ENCODE data around the gene AGAP9. TPM values are rescaled to one million over a fixed set of nuclear protein-coding genes. Genes with fewer than 3 reads are reported as not detected.
"Not testable (repeated sequence)": the region's sequence is repeated elsewhere in the genome, so short reads cannot be mapped to it uniquely, and the experiment has no call there.

Gene AGAP9
- total RNA-seq, 2 experiments from 2014 or later: 4.3 to 4.9 TPM

DNA sequence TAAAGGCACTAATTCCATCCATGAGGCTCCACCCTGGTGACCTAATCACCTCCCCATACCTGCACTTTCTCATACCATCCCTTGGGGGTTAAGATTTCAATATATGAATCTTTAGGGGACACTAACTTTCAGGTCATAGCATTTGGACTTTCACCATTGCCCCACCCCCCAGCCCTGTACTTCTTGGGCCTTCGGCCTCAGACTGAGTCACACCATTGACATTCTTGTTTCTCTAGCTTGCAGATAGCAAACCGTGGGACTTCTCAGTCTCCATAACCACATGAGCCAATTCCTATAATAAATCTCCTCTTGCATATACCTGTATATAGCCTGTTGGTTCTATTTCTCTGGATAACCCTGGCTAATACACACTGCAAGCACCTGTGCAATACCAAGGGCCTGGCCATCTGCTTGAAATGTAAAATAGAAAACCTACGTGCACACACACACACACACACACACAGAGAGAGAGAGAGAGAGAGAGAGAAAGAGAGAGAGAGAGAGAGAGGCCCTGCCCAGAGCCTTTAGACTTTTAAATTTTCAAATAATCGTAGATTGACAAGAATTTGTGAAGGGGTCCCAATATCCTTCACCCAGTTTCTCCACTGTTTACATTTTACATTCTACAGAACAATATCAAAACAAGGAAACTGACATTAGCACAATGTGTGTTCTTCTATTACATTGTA is 64.8 kb downstream of the AGAP9 start:
- H3K9me3 Mint-ChIP-seq: no peaks in the 10 kb centered on the region
- POLR2A ChIA-PET: no interaction called here
- DNase-seq: no peak

DNA sequence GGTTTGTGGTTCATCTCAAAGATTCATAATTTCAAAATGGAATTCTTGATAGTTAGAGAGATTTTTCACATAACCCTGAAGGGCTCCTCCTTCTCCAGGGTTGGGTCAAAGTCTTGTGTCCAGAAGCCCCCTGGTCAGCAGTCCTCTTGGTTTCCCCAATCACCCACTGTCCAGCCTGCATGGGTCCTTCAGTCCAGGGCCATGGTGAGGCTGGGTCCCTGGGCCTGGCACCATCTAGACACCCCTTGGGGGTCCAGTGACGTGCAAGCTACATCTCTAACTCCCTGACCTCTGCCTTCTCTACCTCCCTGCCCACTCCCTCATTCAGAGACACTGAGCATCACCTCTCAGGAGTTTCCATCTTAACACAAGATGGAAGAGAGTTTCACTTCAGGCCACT is 65.6 kb downstream of the AGAP9 start:
- POLR2A ChIA-PET: no interaction called here
- Mint-ChIP-seq H3K36me3 (no peaks in the 10 kb centered on the region), H3K27ac (no peak overlapping the region), H3K9me3 (no peaks in the 10 kb centered on the region), H3K4me3 (no peak overlapping the region), H3K27me3 (peaks cover 21% of the 10 kb centered on the region), H3K4me1 (no peaks in the 10 kb centered on the region)
- DNase-seq (no peak), ATAC-seq (ENCODE audit: low read depth) (no peak)

More for the DNA sequence above, 64.8 kb downstream of the AGAP9 start:
- Mint-ChIP-seq H3K36me3 (no peaks in the 10 kb centered on the region), H3K4me3 (no peak overlapping the region), H3K4me1 (no peaks in the 10 kb centered on the region), H3K27ac (no peak overlapping the region), H3K27me3 (peaks cover 21% of the 10 kb centered on the region)
- no peak for ATAC-seq (ENCODE audit: low read depth)

DNA sequence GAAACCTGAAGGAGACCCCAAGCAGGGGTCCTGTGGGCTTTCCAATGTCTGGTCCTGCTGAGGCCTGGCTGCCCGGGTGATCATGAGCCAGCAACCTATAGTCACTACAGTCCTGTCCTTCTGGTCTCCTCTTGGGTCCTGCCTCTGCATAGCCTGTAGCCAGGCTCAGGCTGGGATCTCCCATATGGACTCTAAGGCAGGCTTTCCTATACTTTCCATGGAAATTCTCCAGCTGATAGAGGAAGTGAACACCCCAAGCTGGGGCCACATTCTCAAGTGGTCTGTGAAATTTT is 66.0 kb downstream of the AGAP9 start:
- Mint-ChIP-seq H3K27me3 (peaks cover 21% of the 10 kb centered on the region), H3K9me3 (no peaks in the 10 kb centered on the region), H3K27ac (no peak overlapping the region), H3K36me3 (no peaks in the 10 kb centered on the region), H3K4me3 (no peak overlapping the region), H3K4me1 (no peaks in the 10 kb centered on the region)
- DNase-seq (no peak), ATAC-seq (ENCODE audit: low read depth) (no peak)
- POLR2A ChIA-PET: no interaction called here

DNA sequence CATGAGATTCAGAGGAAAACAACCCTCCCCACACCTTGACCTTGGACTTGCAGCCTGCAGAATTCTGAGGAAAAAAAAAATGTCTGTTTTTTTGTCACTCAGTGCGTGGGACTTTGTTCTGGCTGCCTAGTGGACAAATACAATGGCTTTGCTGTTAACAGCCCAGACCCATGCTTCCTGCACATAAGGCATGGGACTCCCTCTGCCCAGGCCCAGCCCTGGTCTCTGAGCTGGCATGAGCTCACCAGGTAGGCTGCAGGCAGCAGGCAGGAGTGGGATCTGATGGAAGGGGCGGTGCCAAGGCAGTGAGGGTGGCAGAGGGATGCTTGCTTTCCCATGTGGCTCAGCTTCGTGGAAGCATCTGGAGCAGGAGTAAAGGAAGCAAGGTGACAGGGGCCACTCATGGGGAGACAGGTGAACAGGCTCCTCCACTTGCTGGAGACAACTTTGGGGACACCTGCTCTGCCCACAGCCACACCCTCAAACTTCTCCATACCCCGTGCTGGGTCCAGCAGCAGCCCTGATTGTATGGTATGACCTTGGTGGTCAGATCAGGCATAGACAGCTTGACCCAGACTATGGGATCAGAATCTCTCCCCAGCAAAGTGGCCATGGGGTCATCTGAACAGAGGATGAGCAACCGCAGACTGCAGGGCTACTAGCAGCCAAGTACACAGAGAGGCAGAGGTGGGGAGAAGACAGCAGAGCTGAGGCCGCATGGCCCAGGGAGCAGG is 66.5 kb downstream of the AGAP9 start:
- ATAC-seq (ENCODE audit: low read depth): no peak
- Mint-ChIP-seq H3K27ac (no peak overlapping the region), H3K4me1 (no peaks in the 10 kb centered on the region), H3K36me3 (no peaks in the 10 kb centered on the region), H3K4me3 (no peak overlapping the region), H3K27me3 (peaks cover 21% of the 10 kb centered on the region), H3K9me3 (no peaks in the 10 kb centered on the region)
- POLR2A ChIA-PET: no interaction called here
- DNase-seq: no peak

DNA sequence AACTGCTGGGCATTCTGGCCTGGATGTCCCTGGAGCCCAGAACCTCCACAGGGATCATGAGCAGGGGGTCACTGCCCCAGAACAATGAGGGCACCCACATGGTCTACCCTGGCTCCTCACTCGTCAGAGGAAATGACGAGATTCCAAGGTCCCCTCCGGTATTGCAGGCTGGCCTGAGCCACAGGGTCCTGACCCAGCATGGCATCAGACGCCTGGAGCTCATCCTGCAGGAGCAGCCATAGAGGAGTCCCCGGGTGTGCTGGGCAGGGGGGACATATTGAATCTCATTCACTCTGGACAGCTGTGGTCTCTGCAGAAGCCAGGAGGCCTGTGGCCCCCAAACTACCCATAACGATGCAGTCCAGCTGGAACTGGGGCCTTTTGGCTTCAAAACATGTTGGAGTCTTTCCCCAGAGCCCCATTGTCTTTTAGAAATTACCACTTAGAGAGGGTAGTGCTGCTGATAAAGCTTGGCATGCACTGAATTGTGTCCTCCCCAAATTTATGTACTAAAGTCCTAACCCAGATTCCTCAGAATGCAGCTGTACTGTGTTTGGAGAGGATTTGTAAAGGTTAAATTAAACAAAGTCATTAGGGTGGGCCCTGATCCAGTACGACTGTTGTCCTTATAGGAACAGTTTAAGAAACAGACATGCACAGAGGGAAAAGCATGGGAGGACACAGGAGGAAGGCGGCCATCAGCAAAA is 67.2 kb downstream of the AGAP9 start:
- H3K27ac Mint-ChIP-seq: no peak overlapping the region
- H3K4me1 Mint-ChIP-seq: no peaks in the 10 kb centered on the region
- no peaks in the 10 kb centered on the region for H3K36me3 Mint-ChIP-seq
- DNase-seq: no peak
- H3K9me3 Mint-ChIP-seq: no peaks in the 10 kb centered on the region
- no peak for ATAC-seq (ENCODE audit: low read depth)
- no peak overlapping the region for H3K4me3 Mint-ChIP-seq
- H3K27me3 Mint-ChIP-seq: peaks cover 21% of the 10 kb centered on the region
- POLR2A ChIA-PET: no interaction called here

DNA sequence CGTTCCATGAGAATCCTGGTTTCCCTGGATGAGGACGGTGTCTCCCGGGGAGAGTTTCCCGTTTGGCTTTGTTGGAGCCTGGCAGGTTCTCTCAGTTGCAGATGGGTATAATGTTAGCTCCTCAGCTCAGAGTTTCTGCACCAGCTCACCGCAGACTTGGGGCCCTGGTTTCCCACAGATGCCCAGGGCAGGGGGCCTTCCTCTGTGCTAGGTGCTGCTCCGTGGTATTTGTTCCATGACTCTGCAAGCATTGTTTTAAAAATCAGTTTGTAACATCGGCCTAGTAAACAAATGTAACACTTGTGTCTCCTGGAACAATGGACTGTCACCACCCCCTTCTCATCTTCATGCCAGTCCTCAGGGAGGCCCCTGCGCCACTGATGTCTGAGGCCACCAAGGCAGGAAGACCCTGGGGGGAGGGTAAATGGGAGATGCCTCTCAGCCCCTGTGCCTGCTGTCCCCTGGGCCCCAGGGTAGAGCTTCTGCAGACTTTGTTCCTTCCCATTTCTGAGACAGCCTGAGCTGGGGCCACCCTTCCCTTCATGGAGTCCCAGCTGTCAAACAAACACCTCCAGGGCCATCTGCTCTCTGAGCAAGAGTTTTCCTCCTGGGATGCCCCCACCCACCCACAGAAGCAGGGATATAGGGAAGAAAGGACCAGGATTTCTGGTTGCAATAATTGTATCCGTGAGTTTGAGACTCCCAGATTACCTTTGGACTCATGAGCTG is 67.9 kb downstream of the AGAP9 start:
- H3K9me3 Mint-ChIP-seq; H3K4me1 Mint-ChIP-seq; H3K36me3 Mint-ChIP-seq; DNase-seq; ATAC-seq (ENCODE audit: low read depth); H3K4me3 Mint-ChIP-seq; H3K27ac Mint-ChIP-seq; POLR2A ChIA-PET: not testable (repeated sequence)
- peaks cover 19% of the 10 kb centered on the region for H3K27me3 Mint-ChIP-seq

DNA sequence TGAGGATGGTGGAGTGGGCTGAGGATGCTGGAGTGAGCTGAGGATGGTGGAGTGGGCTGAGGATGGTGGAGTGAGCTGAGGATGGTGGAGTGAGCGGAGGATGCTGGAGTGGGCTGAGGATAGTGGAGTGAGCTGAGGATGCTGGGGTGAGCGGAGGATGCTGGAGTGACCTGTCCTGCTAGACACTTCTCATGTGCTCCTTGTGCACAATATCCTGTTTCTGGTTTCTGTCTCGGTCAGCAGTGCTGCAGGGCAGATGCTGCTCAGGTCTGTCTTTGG is 68.7 kb downstream of the AGAP9 start:
- Mint-ChIP-seq H3K36me3 (no peaks in the 10 kb centered on the region), H3K4me3 (no peak overlapping the region), H3K27me3 (peaks cover 17% of the 10 kb centered on the region), H3K9me3 (no peaks in the 10 kb centered on the region), H3K4me1 (no peaks in the 10 kb centered on the region), H3K27ac (no peak overlapping the region)
- DNase-seq (no peak), ATAC-seq (ENCODE audit: low read depth) (no peak)
- POLR2A ChIA-PET: no interaction called here

DNA sequence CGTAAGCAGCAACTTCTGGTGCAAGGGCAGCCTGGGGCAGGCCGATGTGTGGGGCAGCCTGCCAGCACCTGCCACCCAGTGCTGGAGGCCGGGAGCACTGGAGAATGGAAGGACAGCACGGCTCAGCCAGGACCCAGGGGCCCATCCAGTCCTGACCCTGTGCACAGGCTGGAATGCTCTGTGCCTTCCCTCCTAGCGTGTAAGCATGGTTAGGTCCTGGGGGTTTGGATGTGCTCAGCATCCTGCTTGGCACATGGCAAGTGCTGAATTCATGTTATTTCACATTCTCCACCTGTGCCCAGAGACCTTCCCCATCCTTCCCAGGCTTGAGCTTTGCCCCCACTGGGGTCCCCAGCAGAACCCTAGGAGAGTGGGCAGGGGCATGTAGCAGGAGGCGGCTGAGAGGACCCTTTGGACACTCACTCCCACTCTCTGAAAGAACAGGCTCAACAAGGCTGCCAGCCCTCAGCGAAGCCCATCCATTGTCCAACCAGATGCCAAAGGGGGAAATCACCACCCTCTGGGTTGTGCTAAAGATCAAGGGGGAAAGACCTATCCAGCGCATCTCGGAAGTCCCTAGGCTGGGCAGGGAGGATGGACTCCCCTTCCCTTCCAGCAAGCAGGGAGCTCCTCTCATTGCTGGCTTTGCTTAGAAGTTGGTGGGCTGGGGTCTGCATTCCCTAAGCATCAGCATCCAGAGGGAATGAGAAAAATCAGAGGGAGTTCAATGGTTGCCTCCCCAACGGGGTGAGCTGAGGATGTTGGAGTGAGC is 69.2 kb downstream of the AGAP9 start:
- DNase-seq (no peak), ATAC-seq (ENCODE audit: low read depth) (no peak)
- H3K36me3 Mint-ChIP-seq: no peaks in the 10 kb centered on the region
- H3K4me1 Mint-ChIP-seq: no peaks in the 10 kb centered on the region
- H3K4me3 Mint-ChIP-seq: no peak overlapping the region
- POLR2A ChIA-PET: no interaction called here
- H3K27ac Mint-ChIP-seq: no peak overlapping the region
- H3K27me3 Mint-ChIP-seq: peaks cover 14% of the 10 kb centered on the region
- H3K9me3 Mint-ChIP-seq: no peaks in the 10 kb centered on the region

DNA sequence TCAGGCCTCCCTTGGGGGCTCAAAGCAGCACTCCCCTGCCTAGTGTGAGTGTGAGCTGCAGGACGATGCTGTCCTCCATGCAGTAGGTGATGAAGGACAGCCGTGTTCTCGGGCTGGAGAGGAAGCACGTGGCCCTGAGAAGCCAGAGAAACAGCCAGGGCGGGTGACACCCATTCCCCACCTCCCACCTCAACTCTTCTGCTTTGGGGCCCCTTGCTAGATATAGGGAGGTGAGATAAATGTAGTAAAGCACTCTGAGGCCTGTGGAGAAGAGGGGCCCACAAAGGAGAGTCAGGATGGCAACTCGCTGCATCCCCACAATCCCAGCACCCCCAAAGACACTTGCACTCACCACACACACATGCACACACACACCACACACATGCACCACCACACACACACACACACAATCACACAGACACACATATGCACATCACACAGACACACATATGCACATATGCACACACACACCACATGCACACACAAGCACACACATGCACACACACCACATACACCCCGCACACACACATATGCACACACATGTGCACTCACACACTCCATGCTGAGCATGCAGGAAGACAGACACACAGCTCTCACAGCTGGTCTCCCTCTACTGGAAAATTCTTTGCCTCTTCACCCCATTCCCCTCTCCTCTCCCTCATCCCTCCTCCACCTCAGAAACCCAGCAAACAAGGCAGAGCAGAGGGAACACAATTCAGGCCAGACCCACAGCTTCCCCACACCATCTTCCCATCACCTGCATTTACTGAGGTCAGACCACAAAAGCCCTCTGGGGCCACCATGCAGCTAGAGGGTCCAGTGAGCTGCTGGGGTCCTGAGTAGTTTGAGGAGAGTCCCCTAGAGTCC is 70.1 kb downstream of the AGAP9 start:
- peaks cover 12% of the 10 kb centered on the region for H3K27me3 Mint-ChIP-seq
- H3K9me3 Mint-ChIP-seq: no peaks in the 10 kb centered on the region
- no peak for DNase-seq
- no peak for ATAC-seq (ENCODE audit: low read depth)
- no peaks in the 10 kb centered on the region for H3K36me3 Mint-ChIP-seq
- no peak overlapping the region for H3K4me3 Mint-ChIP-seq
- peaks cover 4% of the 10 kb centered on the region for H3K4me1 Mint-ChIP-seq
- POLR2A ChIA-PET: no interaction called here
- H3K27ac Mint-ChIP-seq: no peak overlapping the region

DNA sequence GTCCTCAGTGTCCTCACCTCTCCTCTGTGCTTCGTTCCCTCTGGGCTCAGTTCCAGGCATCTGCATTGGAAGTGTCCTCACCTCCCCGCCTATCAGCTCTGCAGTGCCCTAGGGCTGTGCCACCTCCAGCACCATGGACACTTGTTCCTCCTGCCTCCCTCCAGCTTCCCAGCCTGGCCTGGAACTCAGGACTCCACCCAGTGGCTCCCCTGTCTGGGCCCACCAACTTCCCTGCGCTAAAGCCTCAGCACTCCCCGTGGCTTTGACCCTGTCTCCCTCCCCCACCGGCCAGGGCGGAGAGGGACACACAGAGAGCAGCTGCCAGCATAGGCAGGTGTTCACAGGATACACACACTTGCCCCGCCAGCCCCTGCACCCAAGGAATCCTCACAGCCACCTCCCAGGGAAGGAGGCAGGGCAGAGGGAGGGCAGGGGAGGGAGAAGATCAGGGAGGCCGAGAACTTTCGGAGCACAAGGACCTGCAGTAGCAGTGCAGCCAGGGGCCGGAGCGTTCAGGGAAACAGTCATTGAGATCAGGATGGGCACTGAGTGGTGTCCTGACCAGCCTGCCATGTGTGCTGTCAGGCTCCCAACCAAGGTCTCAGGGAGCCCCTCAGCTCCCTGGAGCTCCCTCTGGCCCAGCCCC is 70.8 kb downstream of the AGAP9 start:
- Mint-ChIP-seq H3K27me3 (peaks cover 10% of the 10 kb centered on the region), H3K27ac (no peak overlapping the region), H3K36me3 (no peaks in the 10 kb centered on the region), H3K4me3 (no peak overlapping the region), H3K9me3 (no peaks in the 10 kb centered on the region), H3K4me1 (peaks cover 5% of the 10 kb centered on the region)
- POLR2A ChIA-PET: no interaction called here
- ATAC-seq (ENCODE audit: low read depth) (no peak), DNase-seq (no peak)

DNA sequence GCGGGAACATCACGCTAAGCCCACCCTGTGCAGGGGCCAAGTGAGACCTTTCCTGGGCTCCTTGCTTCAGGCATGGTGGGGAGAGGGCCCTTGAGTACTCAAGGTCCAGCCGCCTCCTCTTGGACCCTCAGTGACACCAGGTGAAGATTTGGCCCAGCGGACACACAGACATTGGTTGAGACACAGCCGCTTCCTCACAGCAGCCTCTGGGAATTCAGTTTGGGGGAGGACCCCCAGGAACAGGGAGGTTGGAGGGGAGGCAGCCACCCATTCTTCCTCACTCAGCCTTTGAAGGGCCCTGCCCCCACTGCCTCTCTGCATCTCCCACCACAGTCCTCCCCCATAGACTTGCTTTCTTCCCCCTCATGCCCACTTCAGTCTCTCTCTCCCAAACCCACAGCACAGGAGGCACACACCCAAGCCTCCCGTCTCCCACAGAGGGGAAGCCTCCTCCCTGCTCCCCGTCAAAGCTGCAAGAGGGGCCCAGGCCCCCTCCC is 71.4 kb downstream of the AGAP9 start:
- no peak overlapping the region for H3K27ac Mint-ChIP-seq
- H3K4me3 Mint-ChIP-seq: no peak overlapping the region
- no peaks in the 10 kb centered on the region for H3K9me3 Mint-ChIP-seq
- POLR2A ChIA-PET: no interaction called here
- peaks cover 7% of the 10 kb centered on the region for H3K27me3 Mint-ChIP-seq
- DNase-seq (no peak), ATAC-seq (ENCODE audit: low read depth) (no peak)
- no peaks in the 10 kb centered on the region for H3K36me3 Mint-ChIP-seq
- H3K4me1 Mint-ChIP-seq: peaks cover 5% of the 10 kb centered on the region
